B cell (primary cell): ENCODE measurements around the gene ATP11C.

Source experiments
- CTCF ChIP-seq: fragments of 200-600 bp; IDR thresholded peaks from one replicate; pipeline ENCODE4 v1.8.0; 2022; ENCODE audit warnings: antibody characterized with exemption, mild to moderate bottlenecking
- EZH2 ChIP-seq: IDR thresholded peaks from 2 replicates; pipeline ENCODE4 v1.6.1; 2012; ENCODE audit warnings: borderline replicate concordance, low read depth, mild to moderate bottlenecking, moderate library complexity, low read length; ENCODE audit not compliant: insufficient read depth, poor library complexity, severe bottlenecking

- no peak for TF ChIP-seq CTCF
- TF ChIP-seq EZH2, result no peak
These were observed 70.6 kb downstream of the ATP11C start for GRCh38 chrX:139862208-139862607.
